ENCODE measurements around the gene ARHGAP15. TPM values are rescaled to one million over a fixed set of nuclear protein-coding genes. Genes with fewer than 3 reads are reported as not detected.

ARHGAP15 gene
- total and polyA plus RNA-seq, 4 donors: 3.8 to 17.9 (median 13.2) TPM

DNA sequence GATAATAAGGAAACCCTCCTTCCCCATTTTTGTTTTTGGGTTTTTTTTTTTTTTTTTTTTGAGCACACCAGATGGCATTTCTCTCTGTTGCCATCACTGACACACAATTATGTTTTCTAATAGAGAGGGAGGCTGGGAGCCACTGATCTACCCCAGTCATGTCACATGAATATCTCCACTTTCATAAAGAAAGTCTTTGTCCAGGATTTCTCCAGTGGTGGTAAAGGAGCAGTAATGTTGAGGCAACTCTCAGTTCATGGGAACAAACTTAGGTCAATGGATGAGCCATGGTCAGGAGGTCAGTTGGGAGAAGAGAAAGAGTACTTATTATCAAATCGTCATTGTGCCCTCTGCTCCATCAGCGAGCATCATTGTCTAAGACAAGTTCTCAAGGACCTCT, 603.7 kb downstream of the ARHGAP15 start:
- H3K4me3 ChIP-seq (ENCODE audit: low read depth in 1 of 3, low read length in 3 of 3): no peak overlapping the region
- no peak overlapping the region for H3K9ac ChIP-seq (ENCODE audit: low read depth in 1 of 2, low read length in 2 of 2)
- no peaks in the 10 kb centered on the region for H3K4me1 ChIP-seq (ENCODE audit: control insufficient read depth in 4 of 4, insufficient read depth in 4 of 4, low read length in 3 of 4)
- no peaks in the 10 kb centered on the region for H3K36me3 ChIP-seq (ENCODE audit: control insufficient read depth in 4 of 4, insufficient read depth in 3 of 4, low read depth in 1 of 4, low read length in 3 of 4)
- no peaks in the 10 kb centered on the region for H3K9me3 ChIP-seq (ENCODE audit: control insufficient read depth in 4 of 4, low read length in 3 of 4)
- no peak for TF ChIP-seq TAF1 (conservative IDR thresholded peaks at IDR 0.05)
- TF ChIP-seq ZBTB33 (IDR thresholded peaks at IDR 0.05): no peak
- TF ChIP-seq YY1 (IDR thresholded peaks at IDR 0.05): no peak
- TF ChIP-seq EGR1 (IDR thresholded peaks at IDR 0.05; ENCODE audit: low read depth in 2 of 2): no peak
- no peak for DNase-seq (ENCODE audit: low spot score)
- 86% methylated on average over 2 of the region's 2 CpGs for WGBS
- H3K27me3 ChIP-seq (ENCODE audit: control insufficient read depth in 4 of 4, insufficient read depth in 4 of 4, low read length in 3 of 4): no peaks in the 10 kb centered on the region
- no peak overlapping the region for H3K27ac ChIP-seq (ENCODE audit: low read depth in 1 of 2, low read length in 2 of 2)

DNA sequence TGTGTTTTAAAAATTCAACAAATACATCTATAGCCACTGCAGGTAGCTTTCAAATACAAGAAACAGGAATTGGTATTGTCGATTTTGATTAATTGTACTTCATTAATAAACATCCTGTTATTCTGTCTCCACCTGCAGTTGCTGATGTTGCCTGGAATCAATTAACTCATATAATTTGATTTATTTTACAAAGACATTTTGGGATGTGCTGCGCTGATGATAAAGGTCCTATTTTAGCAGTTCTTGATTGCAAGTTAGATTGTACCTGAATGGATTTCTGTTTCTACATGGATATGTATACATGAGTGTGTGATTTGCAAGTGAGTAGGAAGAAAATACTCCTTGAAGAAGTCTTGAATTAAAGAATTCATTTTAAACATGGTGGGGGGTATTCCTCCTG, 605.3 kb downstream of the ARHGAP15 start:
- H3K4me1 ChIP-seq (ENCODE audit: control insufficient read depth in 4 of 4, insufficient read depth in 4 of 4, low read length in 3 of 4): no peaks in the 10 kb centered on the region
- no peak for DNase-seq (ENCODE audit: low spot score)
- H3K36me3 ChIP-seq (ENCODE audit: control insufficient read depth in 4 of 4, insufficient read depth in 3 of 4, low read depth in 1 of 4, low read length in 3 of 4): no peaks in the 10 kb centered on the region
- H3K27ac ChIP-seq (ENCODE audit: low read depth in 1 of 2, low read length in 2 of 2): no peak overlapping the region
- no peaks in the 10 kb centered on the region for H3K27me3 ChIP-seq (ENCODE audit: control insufficient read depth in 4 of 4, insufficient read depth in 4 of 4, low read length in 3 of 4)
- TF ChIP-seq FOXA1 (IDR thresholded peaks at IDR 0.05): no peak
- TF ChIP-seq YY1 (IDR thresholded peaks at IDR 0.05): no peak
- no peak for TF ChIP-seq ZBTB33 (IDR thresholded peaks at IDR 0.05)
- no peak overlapping the region for H3K4me3 ChIP-seq (ENCODE audit: low read depth in 1 of 3, low read length in 3 of 3)
- H3K9me3 ChIP-seq (ENCODE audit: control insufficient read depth in 4 of 4, low read length in 3 of 4): no peaks in the 10 kb centered on the region
- 86% methylated on average over 2 of the region's 2 CpGs for whole genome bisulfite sequencing
- H3K9ac ChIP-seq (ENCODE audit: low read depth in 1 of 2, low read length in 2 of 2): no peak overlapping the region

GRCh38 chr2:143736904-143737303, 607.7 kb downstream of the ARHGAP15 start:
- H3K27me3 ChIP-seq (ENCODE audit: control insufficient read depth in 4 of 4, insufficient read depth in 4 of 4, low read length in 3 of 4): no peaks in the 10 kb centered on the region
- H3K4me3 ChIP-seq (ENCODE audit: low read depth in 1 of 3, low read length in 3 of 3): no peak overlapping the region
- H3K9me3 ChIP-seq (ENCODE audit: control insufficient read depth in 4 of 4, low read length in 3 of 4): no peaks in the 10 kb centered on the region
- no peak for DNase-seq (ENCODE audit: low spot score)
- no peak for TF ChIP-seq HNF4A (conservative IDR thresholded peaks at IDR 0.05)
- no peak for TF ChIP-seq EGR1 (IDR thresholded peaks at IDR 0.05; ENCODE audit: low read depth in 2 of 2)
- TF ChIP-seq SP1 (IDR thresholded peaks at IDR 0.05): no peak
- no peak for TF ChIP-seq HNF4G (IDR thresholded peaks at IDR 0.05)
- no peak for TF ChIP-seq TAF1 (conservative IDR thresholded peaks at IDR 0.05)
- TF ChIP-seq YY1 (IDR thresholded peaks at IDR 0.05): no peak
- no peak for TF ChIP-seq FOXA1 (IDR thresholded peaks at IDR 0.05)
- no peak for TF ChIP-seq RXRA (IDR thresholded peaks at IDR 0.05)
- TF ChIP-seq, protein P1, sequence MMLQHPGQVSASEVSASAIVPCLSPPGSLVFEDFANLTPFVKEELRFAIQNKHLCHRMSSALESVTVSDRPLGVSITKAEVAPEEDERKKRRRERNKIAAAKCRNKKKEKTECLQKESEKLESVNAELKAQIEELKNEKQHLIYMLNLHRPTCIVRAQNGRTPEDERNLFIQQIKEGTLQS (IDR thresholded peaks at IDR 0.05): no peak
- no peak for TF ChIP-seq JUND (IDR thresholded peaks at IDR 0.05)
- no peak for TF ChIP-seq CTCF (IDR thresholded peaks at IDR 0.05; ENCODE audit: low read depth, low read length, missing input control)
- TF ChIP-seq MAX (IDR thresholded peaks at IDR 0.05): no peak
- TF ChIP-seq GABPA (IDR thresholded peaks at IDR 0.05 in 1 of 2, conservative IDR thresholded peaks at IDR 0.05 in 1 of 2): no peak
- H3K36me3 ChIP-seq (ENCODE audit: control insufficient read depth in 4 of 4, insufficient read depth in 3 of 4, low read depth in 1 of 4, low read length in 3 of 4): no peaks in the 10 kb centered on the region
- H3K9ac ChIP-seq (ENCODE audit: low read depth in 1 of 2, low read length in 2 of 2): no peak overlapping the region
- no peak overlapping the region for H3K27ac ChIP-seq (ENCODE audit: low read depth in 1 of 2, low read length in 2 of 2)
- 89% methylated on average over 3 of the region's 3 CpGs for WGBS
- no peaks in the 10 kb centered on the region for H3K4me1 ChIP-seq (ENCODE audit: control insufficient read depth in 4 of 4, insufficient read depth in 4 of 4, low read length in 3 of 4)

All from liver (tissue), 9 donors.